Esophagus muscularis mucosa (tissue), 4 donors: ENCODE data around the gene CLRN2. TPM values are rescaled to one million over a fixed set of nuclear protein-coding genes. Genes with fewer than 3 reads are reported as not detected.

Source experiments
- DNase-seq: peaks from one replicate; pipeline ENCODE4 v3.0.0-alpha.2; 2017; ENCODE audit errors: extremely low spot score
- H3K27ac ChIP-seq, 4 donors: fragments of 200-600 bp; sonication (generic); replicated peaks in 1 of 4; 1 replicate in 3 of 4; 2 replicates in 1 of 4; pipeline ENCODE4 v1.5.1; 2016 to 2019; ENCODE audit warnings: mild to moderate bottlenecking in 1 of 4
- H3K27me3 ChIP-seq, 4 donors: fragments of 200-600 bp; sonication (generic); one replicate each; pipeline versions ENCODE4 v1.5.1 to v1.6.0; 2016 to 2019
- H3K36me3 ChIP-seq, 4 donors: fragments of 200-600 bp; sonication (generic); one replicate each; pipeline ENCODE4 v1.5.1; 2016 to 2019
- H3K4me1 ChIP-seq, 4 donors: fragments of 200-600 bp; sonication (generic); one replicate each; pipeline ENCODE4 v1.5.1; 2016 to 2019
- H3K4me3 ChIP-seq, 4 donors: fragments of 200-600 bp; sonication (generic); 1 replicate in 2 of 4; 2 replicates in 2 of 4; pipeline ENCODE4 v1.5.1; 2016 to 2019; ENCODE audit warnings: mild to moderate bottlenecking in 4 of 4, moderate library complexity in 1 of 4
- H3K9me3 ChIP-seq, 4 donors: fragments of 200-600 bp; sonication (generic); 1 replicate in 3 of 4; 2 replicates in 1 of 4; pipeline ENCODE4 v1.5.1; 2016 to 2019
- EP300 ChIP-seq: sonication (generic); formaldehyde crosslinking; IDR thresholded peaks from one replicate; pipeline ENCODE4 v1.6.1; 2017; ENCODE audit warnings: antibody characterized with exemption
- POLR2A ChIP-seq: fragments of 450-650 bp; IDR thresholded peaks from one replicate; pipeline ENCODE4 v1.6.1; 2017; ENCODE audit warnings: antibody characterized with exemption, moderate library complexity, mild to moderate bottlenecking, low read depth
- POLR2AphosphoS5 ChIP-seq, 2 donors: sonication (generic); formaldehyde crosslinking; IDR thresholded peaks; one replicate each; pipeline ENCODE4 v1.6.1; 2017; ENCODE audit warnings: antibody characterized with exemption in 2 of 2
- WGBS: methylation state at CpG from one replicate; pipeline ENCODE4 v1.1.5; 2018; 5-methylcytosine and 5-hydroxymethylcytosine counted together
- intact Hi-C: fragments of 100-400 bp; cut with DNase I; formaldehyde crosslinking; loops from one replicate; pipeline ENCODE4 v1.15.1; 2023
- total RNA-seq, 4 donors: library from RNA; depleted of rRNA; stranded (reverse); fragments of >200 nt; gene quantifications; one replicate each; pipeline versions ENCODE4 v1.1.0 to v1.2.1, GENCODE V29; 2016
- TF ChIP-seq, protein P1 (sequence below), 3 experiments: fragments of 200-600 bp in 2 of 3; fragments of 450-650 bp in 1 of 3; sonication (generic) in 2 of 3; IDR thresholded peaks; one replicate each; pipeline ENCODE4 v1.5.1; 2017 to 2019; ENCODE audit warnings: antibody characterized with exemption in 3 of 3, mild to moderate bottlenecking in 2 of 3, moderate library complexity in 1 of 3

CLRN2 gene
- total RNA-seq, 4 donors from 2014 or later: not detected

DNA sequence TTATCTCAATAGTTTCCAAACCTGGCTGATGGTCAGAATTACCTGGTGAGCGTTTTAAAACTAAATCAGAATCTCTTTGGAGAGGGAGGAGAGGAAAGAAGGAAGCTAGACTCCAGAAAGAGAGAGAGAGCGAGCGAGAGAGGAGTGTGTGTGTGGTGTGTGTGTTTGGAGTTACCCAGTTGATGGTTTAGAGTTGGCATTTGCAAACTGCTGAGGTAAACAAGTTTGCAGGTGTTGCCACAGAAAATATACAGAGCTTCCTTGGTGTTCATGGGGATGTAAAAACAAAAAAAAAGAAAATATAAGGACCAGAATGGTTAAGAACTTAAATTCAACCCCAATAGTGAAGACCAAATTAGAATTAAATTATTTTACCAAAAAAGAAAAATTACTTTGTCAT is 35.6 kb downstream of the CLRN2 start:
- H3K4me1 ChIP-seq: no peaks in the 10 kb centered on the region
- WGBS: 91% methylated on average over 3 of the region's 3 CpGs

DNA sequence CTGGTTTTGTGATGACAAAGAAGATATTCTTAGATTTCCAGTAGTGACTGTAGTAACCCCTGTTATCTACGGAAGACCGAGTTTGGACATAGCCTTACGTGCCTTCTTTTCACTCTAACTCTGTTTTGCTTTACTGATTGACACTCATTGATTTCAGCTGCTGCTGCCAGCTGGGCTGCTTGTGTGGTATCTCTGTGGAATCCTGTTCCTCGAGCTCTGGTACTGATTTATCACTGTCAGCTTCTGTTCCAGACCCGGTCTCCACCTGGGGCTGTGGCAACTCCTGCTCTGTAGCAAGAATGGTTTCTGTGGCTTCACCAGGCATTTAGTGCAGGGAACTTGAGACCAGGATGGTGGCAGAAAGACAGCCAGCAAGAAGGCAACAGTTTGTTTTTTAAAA is 37.5 kb downstream of the CLRN2 start:
- no peak for DNase-seq
- intact Hi-C loops: no loop called here
- no peaks in the 10 kb centered on the region for H3K9me3 ChIP-seq
- no peak overlapping the region for H3K4me3 ChIP-seq
- H3K27me3 ChIP-seq: peaks cover 0 to 28% (median 0%) of the 10 kb centered on the region in 4 donors
- H3K4me1 ChIP-seq: no peaks in the 10 kb centered on the region
- TF ChIP-seq POLR2AphosphoS5 (IDR thresholded peaks at IDR 0.05) (no peak), EP300 (no peak), POLR2A (no peak)
- 35% methylated on average over 5 of the region's 5 CpGs for WGBS
- H3K27ac ChIP-seq: no peak overlapping the region
- H3K36me3 ChIP-seq: no peaks in the 10 kb centered on the region

More for the DNA sequence above, 35.6 kb downstream of the CLRN2 start:
- Histone ChIP-seq H3K4me3 (no peak overlapping the region), H3K9me3 (no peaks in the 10 kb centered on the region), H3K27me3 (peaks cover 0 to 26% (median 0%) of the 10 kb centered on the region in 4 donors), H3K36me3 (no peaks in the 10 kb centered on the region), H3K27ac (no peak overlapping the region)
- TF ChIP-seq, protein P1, sequence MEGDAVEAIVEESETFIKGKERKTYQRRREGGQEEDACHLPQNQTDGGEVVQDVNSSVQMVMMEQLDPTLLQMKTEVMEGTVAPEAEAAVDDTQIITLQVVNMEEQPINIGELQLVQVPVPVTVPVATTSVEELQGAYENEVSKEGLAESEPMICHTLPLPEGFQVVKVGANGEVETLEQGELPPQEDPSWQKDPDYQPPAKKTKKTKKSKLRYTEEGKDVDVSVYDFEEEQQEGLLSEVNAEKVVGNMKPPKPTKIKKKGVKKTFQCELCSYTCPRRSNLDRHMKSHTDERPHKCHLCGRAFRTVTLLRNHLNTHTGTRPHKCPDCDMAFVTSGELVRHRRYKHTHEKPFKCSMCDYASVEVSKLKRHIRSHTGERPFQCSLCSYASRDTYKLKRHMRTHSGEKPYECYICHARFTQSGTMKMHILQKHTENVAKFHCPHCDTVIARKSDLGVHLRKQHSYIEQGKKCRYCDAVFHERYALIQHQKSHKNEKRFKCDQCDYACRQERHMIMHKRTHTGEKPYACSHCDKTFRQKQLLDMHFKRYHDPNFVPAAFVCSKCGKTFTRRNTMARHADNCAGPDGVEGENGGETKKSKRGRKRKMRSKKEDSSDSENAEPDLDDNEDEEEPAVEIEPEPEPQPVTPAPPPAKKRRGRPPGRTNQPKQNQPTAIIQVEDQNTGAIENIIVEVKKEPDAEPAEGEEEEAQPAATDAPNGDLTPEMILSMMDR (IDR thresholded peaks at IDR 0.05): no peak
- no peak for TF ChIP-seq EP300
- no peak for TF ChIP-seq POLR2A
- TF ChIP-seq POLR2AphosphoS5 (IDR thresholded peaks at IDR 0.05): no peak
- intact Hi-C loops: loop anchor here (2.0 kb wide), 1 partner anchor 86 kb away; no protein-coding TSS in a partner anchor
- DNase-seq: no peak

DNA sequence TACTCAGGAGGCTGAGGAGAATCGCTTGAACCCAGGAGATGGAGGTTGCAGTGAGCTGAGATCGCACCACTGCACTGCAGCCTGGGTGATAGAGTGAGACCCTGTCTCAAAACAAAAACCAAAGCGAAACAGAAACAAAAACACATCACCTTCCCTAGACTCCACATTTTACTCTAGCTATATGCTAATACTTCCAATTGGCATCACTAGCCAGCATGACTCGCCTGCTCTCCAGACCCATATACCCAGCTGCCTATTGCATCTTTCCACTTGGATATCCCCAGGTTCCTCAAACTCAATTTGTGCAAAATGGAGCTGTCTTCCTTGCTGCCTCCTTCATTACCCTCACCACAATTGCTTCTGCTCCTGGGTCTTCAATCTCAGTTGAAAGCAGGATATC is 39.6 kb downstream of the CLRN2 start:
- TF ChIP-seq, protein P1 (IDR thresholded peaks at IDR 0.05): no peak
- TF ChIP-seq POLR2AphosphoS5 (IDR thresholded peaks at IDR 0.05): no peak
- no peak for TF ChIP-seq POLR2A
- no peak for TF ChIP-seq EP300
- Histone ChIP-seq H3K27ac (no peak overlapping the region), H3K27me3 (peaks cover 0 to 28% (median 0%) of the 10 kb centered on the region in 4 donors), H3K9me3 (no peaks in the 10 kb centered on the region), H3K36me3 (no peaks in the 10 kb centered on the region), H3K4me3 (no peak overlapping the region), H3K4me1 (no peaks in the 10 kb centered on the region)
- DNase-seq: no peak
- intact Hi-C loops: no loop called here
- WGBS: 65% methylated on average over 4 of the region's 4 CpGs

DNA sequence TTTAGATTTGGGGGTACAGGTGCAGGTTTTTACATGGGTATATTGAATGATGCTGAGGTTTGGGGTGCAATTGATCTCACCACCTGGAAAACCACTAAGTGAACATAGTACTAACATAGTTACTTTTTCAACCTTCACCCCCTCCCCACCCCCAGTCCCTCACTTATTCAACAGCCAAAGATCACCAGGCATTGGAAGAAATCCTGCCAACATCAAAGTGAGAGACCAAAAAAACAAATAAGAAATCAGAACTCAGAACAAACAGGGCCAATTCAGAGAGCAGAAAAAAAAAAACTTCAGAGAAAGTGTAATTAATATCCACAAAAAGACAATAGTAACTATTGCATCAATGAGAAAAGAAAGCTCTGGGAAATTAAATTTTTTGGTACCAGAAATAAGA is 41.5 kb downstream of the CLRN2 start:
- no peak for DNase-seq
- Histone ChIP-seq H3K27me3 (peaks cover 0 to 28% (median 0%) of the 10 kb centered on the region in 4 donors), H3K36me3 (no peaks in the 10 kb centered on the region), H3K4me3 (no peak overlapping the region), H3K9me3 (no peaks in the 10 kb centered on the region), H3K27ac (no peak overlapping the region), H3K4me1 (no peaks in the 10 kb centered on the region)
- intact Hi-C loops: no loop called here
- TF ChIP-seq, protein P1 (IDR thresholded peaks at IDR 0.05): no peak
- TF ChIP-seq POLR2A (no peak), POLR2AphosphoS5 (IDR thresholded peaks at IDR 0.05) (no peak), EP300 (no peak)

DNA sequence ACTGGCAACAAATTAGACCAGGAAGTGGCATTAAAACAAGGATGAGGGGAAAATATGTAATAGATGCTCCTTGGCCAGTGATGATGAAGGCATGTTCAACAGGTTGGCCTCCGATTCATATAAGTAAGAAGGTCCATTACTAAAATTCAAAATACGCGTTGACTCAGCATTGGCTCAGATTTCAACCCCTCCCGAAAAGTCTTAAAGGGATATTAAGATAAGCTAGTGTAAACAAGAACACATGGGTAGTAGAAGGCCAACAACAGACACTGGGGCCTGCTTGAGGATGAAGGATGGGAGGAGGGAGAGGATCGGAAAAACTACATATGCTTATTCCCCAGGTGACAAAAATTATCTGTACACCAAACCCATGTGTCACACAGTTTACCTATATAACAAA is 42.9 kb downstream of the CLRN2 start:
- intact Hi-C loops: no loop called here

More for the DNA sequence above, 42.9 kb downstream of the CLRN2 start:
- no peaks in the 10 kb centered on the region for H3K4me1 ChIP-seq
- H3K36me3 ChIP-seq: no peaks in the 10 kb centered on the region
- H3K27me3 ChIP-seq: peaks cover 0 to 22% (median 0%) of the 10 kb centered on the region in 4 donors
- no peak overlapping the region for H3K4me3 ChIP-seq
- WGBS: 79% methylated on average over 5 of the region's 5 CpGs
- DNase-seq: no peak
- TF ChIP-seq, protein P1 (IDR thresholded peaks at IDR 0.05): no peak
- TF ChIP-seq POLR2AphosphoS5 (IDR thresholded peaks at IDR 0.05): no peak
- no peak for TF ChIP-seq POLR2A
- no peak for TF ChIP-seq EP300
- no peaks in the 10 kb centered on the region for H3K9me3 ChIP-seq
- no peak overlapping the region for H3K27ac ChIP-seq
